OCI-M2 (cell line): ENCODE measurements around the gene UXS1.

Experiments
- DNase-seq: peaks from one replicate; lab custom pipeline; 2025; ENCODE audit not compliant: unreplicated experiment; lab: John Stamatoyannopoulos, UW

UXS1 gene

DNA sequence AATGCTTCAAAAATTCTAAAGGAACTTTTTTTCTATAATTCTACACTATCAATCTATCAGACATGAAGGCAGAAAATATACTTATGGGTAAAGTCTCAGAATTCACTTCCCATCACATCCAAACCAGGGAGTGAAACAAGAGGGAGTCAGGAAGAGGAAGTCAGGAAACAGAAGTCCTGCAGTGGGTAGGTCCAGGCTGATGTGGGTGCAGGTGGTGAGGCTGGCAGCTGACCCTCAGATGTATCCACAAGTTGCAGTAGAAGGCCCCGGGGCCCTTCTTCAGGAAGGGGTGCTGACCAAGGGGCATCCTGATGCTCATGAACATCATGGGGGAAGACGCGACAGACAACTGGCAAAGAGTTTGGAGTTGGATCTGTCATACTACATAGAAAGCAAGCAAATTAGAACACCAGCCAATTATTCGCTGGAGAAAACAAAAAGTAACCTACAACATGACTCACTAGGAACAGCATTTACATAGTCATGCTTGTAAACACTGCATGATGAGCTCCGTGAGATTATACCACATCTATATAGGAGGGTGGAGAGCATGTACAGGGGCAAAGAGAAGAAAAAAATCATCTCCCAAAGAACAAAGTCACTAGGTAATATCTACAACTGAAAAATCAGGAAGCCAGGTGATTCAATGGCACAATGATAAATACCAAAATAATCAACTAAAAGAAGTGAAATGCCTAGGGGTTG is 4.2 kb downstream of the UXS1 start:
- no peak for DNase-seq

DNA sequence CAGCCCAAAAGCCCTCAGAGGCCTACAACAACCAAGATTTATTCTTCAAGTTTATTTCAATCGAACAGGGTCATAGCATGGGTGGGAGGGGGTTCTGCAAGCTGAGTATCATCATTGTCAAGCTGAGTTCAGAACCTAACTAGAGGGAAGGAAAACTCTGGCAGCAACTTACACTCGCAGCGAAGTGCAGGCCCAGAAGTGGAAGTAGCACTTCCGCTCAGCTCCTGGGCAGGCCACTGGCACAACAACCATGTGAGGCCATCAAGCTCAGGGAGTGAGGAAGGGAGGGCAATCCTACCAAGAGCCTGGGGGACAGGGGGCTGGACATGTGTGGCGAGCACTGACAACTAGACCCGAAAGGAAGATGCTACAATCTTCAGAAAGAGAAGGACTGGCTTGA is 4.8 kb downstream of the UXS1 start:
- DNase-seq = no peak

DNA sequence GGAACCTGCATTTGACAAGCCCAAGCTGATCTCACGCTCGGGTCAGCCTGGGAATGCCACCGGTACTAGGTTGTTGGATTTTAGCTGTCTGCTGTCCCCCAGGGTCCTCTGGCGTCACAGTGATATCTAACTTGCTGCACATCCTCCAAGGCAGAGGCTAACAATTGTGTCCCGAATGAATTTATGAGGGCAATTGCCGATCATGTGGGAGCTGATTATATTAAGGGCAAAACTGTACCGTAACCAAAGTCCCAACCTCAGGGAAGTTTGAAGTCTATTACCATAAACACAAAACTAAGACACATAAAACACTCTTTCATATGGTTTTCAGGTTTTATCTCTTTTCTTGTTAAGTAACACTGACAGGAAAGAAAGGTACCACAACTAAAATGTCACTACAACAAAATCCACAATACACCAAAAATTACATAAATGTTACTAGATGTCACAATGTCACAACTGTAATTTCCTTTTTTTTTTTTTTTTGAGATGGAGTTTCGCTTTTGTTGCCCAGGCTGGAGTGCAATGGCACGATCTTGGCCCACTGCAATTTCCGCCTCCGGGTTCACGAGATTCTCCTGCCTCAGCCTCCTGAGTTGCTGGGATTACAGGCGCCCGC is 6.7 kb downstream of the UXS1 start:
- DNase-seq = no peak

DNA sequence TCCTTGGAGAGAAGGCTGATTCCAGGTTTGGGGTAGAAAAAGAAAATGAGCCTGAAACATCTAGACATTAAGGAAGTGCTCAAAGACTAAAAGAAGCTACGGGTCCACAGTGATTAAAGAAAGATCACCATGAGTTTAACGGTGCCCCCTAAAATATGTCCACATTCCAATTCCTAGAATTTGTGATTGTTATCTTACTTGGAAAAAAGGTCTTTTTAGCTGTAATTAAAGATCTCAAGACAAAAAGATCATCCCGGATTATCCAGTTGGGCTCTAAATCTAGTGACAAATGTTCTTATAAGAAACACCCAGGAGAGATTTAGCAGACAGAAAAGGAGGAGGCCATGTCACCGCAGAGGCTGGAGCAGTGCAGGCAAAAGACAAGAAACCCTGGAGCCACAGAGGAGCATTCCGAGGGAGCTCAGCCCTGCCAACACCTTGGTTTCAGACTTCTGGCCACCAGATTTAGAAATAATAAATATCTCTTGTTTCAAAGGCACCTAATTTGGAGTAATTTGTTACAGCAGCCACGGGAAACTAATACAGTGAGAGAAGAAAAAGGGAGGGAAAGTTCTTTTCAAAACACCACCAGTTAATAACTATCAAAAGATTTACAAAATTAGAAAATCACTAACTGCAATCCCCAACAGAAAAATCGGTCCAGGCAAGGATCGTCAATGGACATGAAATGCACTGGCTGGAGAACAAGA is 8.5 kb downstream of the UXS1 start:
- no peak for DNase-seq

DNA sequence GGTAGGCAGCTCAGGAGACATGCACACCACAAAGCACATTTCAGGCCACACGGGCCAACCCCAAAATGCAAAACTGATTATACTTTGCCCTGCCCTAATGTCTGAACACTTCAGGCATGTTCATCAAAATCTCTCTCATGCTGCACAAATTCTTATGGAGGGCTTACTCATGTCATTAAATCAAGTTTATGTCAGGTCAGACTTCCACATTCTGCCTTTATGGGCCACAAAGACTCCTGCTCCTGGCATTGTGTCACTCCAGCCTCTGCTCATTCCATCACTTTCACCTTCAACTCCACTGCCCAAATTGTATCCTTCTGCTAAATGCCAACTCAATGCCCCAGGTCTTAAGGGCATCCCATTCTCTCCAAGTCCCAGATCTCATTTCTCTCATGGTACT is 9.2 kb downstream of the UXS1 start:
- DNase-seq = no peak

DNA sequence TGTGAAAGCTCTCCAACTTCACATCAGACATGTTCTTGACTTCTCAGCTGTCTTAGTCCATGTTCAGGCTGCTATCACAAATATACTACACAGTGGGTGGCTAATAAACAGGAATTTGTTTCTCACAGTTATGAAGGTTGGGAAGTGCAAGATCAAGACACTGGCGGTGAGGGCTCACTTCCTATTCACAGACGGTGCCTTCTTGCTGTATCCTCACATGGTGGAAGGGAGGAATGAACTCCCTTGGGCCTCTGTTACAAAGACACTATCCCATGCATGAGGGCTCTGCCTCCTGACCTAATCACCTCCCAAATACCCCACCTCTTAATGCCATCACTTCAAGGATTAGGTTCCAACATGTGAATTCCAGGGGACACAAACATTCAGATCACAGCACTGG is 9.7 kb downstream of the UXS1 start:
- no peak for DNase-seq

DNA sequence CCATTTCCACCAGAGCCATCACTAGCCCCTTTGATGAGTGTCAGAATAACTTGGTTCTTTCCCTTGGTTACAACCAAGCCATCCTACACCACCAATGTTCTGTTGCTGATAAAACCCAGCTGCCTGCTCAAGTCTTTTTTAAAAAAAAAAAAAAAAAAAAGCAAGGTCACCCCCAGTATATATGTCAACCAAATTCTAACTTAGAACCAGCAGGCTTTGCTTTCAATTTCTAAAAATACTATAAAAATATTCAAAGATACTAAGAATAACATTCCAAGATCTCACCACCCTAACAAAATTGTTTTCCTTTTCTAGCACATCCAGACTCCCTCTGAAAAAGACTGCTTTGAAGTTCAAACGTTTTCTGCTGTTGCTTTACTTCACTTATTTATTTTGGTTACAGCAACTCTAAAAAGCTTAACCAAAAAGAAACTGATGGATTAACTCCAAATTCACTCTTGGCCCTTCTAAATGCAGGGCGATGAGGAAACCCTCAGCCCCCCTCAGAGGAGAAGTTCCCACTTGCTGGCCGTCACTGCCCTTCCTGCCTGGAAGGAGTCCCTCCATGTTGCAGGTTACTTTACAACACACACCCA is 10.9 kb downstream of the UXS1 start:
- DNase-seq = no peak

DNA sequence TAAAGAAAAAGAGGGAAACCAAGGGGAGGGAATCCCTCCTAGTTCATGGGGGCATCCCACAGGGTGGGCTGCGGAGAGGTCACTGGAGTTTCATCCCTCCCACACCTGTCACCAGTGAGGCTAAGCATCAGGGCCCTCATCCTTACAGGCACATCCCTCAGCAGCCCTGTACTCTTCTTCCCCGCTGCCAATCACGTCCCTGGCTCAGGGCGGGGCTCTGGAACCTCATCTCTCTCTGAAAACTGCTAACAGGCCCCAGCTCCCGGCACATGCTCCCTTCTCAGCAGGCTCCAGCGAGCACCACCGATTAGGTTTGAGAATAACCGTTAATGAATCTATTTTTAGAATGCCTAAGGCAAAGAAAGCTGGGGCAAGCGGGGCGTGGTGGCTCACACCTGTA is 13.0 kb downstream of the UXS1 start:
- no peak for DNase-seq

DNA sequence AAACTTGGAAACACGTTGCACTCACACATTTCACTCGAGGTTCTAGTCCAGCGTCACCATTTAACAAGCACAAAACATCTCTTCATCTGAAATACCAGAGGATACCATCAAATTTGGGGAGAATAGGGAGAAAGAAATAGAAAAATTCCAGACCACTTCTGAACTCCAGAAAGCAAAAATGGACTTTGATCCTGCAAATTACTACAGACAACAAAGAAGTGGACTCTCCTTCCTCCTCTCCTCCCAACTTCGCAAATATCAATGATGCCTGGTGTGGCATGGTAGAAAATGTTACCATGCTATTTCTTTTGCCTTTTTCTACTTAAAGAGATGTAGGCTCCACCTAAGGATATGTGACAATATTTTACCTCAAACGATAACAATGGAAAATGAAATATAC is 13.5 kb downstream of the UXS1 start:
- DNase-seq = no peak

DNA sequence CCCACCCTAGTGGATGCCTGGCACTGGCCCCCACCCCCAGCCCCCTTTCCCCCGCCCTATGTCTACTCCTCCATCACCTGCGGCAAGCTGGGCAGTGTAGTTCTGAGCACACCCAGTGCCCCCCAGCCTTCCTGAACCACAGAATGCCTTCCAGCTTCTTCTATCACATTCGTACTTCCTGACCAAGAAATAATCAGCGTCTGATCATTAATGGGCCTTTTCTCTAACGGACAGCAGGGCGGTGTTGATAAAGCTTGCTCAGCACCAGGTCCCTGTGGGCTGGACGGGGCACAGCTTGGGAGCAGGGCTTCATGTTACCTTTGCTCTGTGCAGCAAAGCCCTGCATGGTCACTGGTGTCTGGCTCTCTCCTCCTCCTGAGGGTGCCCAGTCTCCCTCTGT is 15.4 kb downstream of the UXS1 start:
- no peak for DNase-seq

DNA sequence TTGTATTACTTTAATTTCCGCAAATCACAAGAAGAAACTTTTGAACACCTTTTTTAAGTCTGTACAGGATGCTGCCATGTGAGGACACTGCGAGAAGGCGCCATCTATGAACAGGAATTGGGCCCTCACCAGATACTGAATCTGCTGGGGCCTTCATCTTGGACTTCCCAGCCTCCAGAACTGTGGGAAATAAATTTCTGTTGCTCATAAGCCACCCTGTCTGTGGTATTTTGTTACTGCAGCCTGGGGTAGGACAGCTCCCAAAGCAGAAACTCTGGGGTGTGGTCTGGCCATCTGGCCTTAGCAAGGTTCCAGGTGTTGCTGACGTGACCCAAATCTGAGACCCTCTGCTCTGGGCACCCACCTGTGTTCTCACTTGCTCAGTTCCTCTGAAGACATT is 16.5 kb downstream of the UXS1 start:
- no peak for DNase-seq

DNA sequence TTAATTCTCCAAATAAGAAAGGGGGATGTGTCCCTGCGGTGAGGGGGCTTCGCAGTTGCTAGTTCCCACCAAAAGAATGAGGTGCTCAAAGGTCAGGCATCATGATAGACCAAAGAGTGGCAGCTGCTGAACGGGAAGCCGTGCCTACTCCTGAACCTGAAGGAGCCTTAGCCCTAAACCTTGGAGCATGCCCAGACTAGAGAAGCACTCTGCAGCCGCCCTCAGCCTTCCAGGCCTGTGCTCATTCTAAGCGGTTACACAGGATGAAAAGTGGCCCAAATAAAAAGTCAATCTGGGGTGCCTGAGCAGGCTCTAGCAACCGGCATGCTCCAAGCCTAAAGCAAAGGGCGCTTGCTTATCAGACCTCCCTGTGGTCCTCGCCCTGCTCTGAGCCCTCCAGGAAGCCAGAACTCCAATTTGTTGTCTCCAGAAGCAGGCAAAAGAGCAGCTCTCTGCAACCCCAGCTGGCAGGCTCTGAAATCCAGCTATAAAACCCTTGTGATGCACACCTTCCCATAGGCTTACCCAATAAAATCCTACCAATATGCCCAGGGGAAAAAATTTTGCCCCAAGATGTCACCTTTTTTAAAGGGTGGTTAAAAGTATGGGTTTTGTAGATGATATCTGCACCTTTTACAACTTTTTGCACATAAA is 17.5 kb downstream of the UXS1 start:
- no peak for DNase-seq

DNA sequence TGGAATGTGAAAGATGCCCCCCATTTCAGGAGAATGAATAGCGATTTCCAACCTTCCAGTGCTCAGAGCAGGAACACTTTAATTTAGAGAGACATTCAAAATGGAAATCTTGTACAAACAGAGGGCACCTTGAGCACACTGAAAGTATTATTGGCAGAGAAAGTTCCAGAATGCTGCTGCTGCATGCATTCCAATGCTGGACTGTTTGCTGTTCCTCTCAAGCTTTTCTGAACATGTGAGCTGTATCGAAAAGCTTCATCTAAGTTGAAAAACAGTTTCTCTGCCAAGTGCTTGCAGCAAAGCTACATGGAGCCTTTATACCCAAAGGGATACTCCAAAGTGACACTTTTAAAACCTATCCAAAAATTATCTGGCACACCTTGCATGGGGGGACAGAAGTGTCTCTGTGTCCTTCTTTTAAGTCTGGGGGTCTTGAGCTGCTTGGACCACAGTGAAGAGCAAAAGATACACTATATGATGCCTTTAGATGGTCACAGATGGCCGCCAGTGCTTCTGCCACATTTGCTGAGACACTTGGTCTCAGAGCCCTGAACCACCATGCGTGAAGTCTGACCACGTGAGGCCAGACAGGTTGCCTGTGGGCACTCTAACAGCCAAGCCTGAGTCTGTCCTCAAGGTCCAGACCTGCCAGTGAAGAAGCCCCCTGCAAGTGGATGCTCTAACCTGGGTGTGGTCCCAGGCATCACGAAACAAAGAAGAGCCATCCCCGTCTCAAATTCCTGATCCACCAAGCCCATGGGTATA is 18.8 kb downstream of the UXS1 start:
- DNase-seq = no peak

DNA sequence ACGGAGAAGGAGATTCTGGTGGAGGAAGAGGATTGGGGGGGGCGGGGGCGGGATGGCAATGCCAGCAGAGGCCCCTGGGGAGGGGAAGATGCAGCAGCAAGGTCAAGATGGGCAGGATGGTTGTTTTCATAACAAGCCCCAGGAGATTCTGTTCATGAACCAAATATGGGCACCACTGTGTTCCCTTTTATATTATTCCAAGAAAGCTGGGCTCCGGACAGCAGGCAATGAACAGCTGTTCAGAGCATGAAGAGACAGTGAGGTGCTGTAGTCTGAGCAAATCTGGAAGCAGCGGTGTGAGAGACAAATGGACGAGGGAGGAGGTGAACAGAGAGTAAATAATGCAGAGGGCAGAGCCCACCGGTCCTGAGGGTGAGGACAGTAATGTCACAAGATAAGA is 20.0 kb downstream of the UXS1 start:
- no peak for DNase-seq

DNA sequence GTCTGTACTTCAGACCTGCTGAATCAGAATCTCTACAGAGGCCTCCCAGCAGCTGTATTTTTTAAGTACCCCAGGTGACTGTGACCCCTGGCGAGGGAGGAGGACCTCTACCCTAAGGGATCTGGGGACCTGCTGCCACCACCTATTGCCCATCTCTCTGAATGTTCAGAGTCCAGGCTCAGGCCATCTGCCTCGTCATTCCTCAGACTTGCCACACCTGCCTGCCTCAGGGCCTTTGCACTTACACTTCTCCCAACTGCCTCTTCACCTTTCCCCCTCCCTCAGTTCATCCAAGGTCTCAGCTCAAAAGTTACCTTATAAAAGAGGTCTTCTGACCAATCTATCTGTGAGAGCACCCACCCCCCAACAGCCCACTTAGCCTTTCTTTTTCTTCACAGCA is 21.5 kb downstream of the UXS1 start:
- no peak for DNase-seq

DNA sequence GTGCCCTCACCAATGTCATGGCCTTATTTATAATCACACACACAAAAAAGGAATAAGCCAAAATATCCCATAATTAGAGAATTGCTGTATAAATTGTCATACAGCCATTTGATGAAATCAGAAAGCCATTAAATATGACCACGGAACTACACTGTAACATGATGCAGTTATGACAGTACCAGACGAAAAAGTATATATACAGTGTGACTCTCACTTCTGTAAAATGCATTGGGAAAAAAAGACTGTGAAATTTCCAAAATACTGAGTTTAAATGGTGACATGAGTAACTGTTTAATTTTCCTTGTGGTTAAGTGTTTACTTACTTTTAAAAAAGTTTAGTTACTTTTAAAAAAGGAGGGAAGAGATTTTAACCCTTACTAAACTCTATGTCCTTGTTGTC is 25.4 kb downstream of the UXS1 start:
- DNase-seq = no peak

DNA sequence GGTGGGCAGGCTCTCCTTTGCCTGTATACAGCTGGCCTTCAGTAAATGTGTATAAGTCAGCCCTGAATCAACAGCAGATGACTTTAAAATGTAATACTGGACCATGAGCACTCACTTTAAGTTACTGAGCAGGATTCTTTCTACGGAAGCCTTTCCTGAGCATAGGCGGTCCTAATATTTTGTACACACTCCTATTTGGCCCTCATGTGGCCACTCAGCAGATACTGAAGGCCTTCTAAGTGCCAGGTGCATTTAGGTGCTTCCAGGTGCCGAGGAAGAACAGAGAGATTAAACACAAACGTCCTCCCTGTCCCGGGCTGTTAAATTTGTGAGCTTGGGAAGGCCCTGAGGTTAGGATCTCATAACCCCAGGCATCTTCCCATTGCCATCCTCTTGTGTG is 27.0 kb downstream of the UXS1 start:
- no peak for DNase-seq

DNA sequence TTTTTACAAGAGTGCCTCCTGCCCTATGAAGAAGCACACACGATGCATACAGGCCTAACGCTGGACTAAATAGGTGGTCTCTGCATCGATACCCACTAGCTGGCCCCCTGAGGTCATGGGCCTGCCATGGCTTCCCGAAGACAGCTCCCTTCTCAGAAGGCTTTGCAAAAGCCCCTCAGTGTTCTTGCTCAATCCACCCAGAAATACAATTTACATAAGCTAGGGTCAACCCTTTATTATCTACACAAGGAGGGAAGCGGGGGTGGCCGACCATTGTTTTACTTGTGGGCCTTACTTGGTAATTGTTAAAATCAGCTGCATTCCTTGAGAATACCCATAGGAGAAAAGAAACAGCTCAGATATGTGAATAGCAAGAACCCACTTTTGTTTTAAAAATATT is 28.5 kb downstream of the UXS1 start:
- no peak for DNase-seq

DNA sequence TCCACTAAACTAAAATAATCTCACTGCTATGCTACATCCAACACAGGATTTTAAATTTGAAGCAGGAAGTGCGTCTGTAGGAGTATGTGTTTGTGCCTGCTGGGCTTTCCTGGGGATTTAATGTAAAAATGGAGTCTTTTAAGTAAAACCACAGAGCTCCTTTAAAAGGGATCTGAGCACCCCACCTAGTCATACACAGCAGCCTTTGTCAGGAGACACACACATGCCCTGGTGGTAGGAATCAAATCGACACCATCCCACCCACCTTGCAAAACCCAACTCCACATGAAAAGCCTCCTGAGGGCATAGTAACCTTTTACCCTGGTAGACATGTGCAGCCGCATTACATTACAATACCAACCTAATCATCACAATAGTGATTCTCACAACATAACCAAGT is 29.1 kb downstream of the UXS1 start:
- DNase-seq = no peak

DNA sequence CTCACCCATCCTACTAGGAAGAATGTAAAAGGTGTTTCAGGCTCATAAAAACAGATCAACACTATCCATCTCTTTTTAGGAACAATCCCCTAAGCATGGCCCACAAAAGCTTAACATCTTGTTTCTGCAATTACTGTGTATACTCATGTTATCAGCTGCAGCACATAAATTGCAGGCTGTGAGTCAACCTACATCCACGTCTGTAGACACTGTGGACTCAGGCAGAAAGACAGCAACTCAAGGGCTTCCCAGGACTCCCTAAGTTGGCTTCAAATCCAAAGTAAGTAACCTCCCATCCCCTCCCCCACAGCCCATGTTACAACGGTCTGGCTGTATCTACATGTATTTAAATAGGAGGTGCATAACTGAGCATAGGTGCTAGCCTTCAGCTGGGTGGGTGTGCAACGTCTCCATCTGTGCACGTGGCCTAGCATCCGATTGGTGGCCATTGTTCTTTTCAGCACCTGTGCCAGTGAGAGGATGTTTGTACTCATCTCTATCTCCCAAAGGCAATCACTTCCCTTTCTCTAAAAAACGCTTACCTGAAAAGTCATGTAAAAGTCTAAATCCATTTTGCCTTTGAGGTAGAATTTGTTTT is 30.1 kb downstream of the UXS1 start:
- DNase-seq = no peak
